ENCODE data around the gene VARS1.

GRCh38 chr6:31822036-31822821 lies 26.7 kb upstream of the VARS1 start:
- TF ChIP-seq EZH2 (IDR thresholded peaks at IDR 0.05; ENCODE audit: low read depth, unreplicated experiment) (no peak), CTCF (conservative IDR thresholded peaks at IDR 0.05; ENCODE audit: low read depth in 2 of 2) (no peak), EZH2phosphoT487 (IDR thresholded peaks at IDR 0.05; ENCODE audit: unreplicated experiment) (no peak), REST (IDR thresholded peaks at IDR 0.05; ENCODE audit: unreplicated experiment) (no peak), ETS1 (IDR thresholded peaks at IDR 0.05) (no peak), POLR2AphosphoS5 (IDR thresholded peaks at IDR 0.05; ENCODE audit: low read depth) (peak; percentile 54), JUNB (IDR thresholded peaks at IDR 0.05; ENCODE audit: unreplicated experiment) (no peak), ZNF114 (CRISPR knock-in tag; IDR thresholded peaks at IDR 0.05) (no peak)

Data from GM23338 (cell line).